Keratinocyte (primary cell): ENCODE measurements around the gene CD164L2. TPM values are rescaled to one million over a fixed set of nuclear protein-coding genes. Genes with fewer than 3 reads are reported as not detected.
A peak's percentile ranks its signal among the peaks of the same experiment; 100 is the strongest.

ENCODE experiments used
- DNase-seq: peaks from one replicate; pipeline ENCODE4 v3.0.0-alpha.2; 2011; ENCODE audit warnings: low read depth, missing footprints, low spot score
- FAIRE-seq: peaks from 2 replicates; lab custom pipeline; 2011; peaks lifted over from hg19 to GRCh38; lab: Jason Lieb, UNC
- H2AFZ ChIP-seq: 2 replicates; pipeline ENCODE4 v1.6.0; 2012; ENCODE audit warnings: low read length, control low read depth, inconsistent platforms; ENCODE audit not compliant: control insufficient read depth
- H3K27ac ChIP-seq: 2 replicates; pipeline ENCODE4 v1.5.1; 2011; ENCODE audit warnings: low read length; ENCODE audit not compliant: control insufficient read depth, insufficient read depth
- H3K27me3 ChIP-seq: 3 replicates; pipeline ENCODE4 v1.6.0; 2011; ENCODE audit warnings: low read length; ENCODE audit not compliant: control insufficient read depth, insufficient read depth; ENCODE audit errors: extremely low read depth
- H3K36me3 ChIP-seq, 2 experiments: 2 replicates in 1 of 2; 3 replicates in 1 of 2; pipeline ENCODE4 v1.5.1; 2011; ENCODE audit warnings: low read length in 2 of 2, mild to moderate bottlenecking in 1 of 2; ENCODE audit not compliant: control insufficient read depth in 2 of 2, insufficient read depth in 2 of 2; ENCODE audit errors: extremely low read depth in 1 of 2
- H3K4me1 ChIP-seq: 3 replicates; pipeline ENCODE4 v1.5.1; 2011; ENCODE audit warnings: low read length; ENCODE audit not compliant: control insufficient read depth, insufficient read depth; ENCODE audit errors: extremely low read depth
- H3K4me2 ChIP-seq: 3 replicates; pipeline ENCODE4 v1.6.0; 2011; ENCODE audit warnings: low read depth, low read length; ENCODE audit not compliant: control insufficient read depth, insufficient read depth; ENCODE audit errors: extremely low read depth
- H3K4me3 ChIP-seq, 3 experiments: fragments of 200-600 bp in 1 of 3; sonication (generic) in 1 of 3; 2 replicates in 2 of 3; 3 replicates in 1 of 3; pipeline ENCODE4 v1.5.1; 2011 to 2016; ENCODE audit warnings: low read length in 3 of 3, mild to moderate bottlenecking in 3 of 3, control low read depth in 2 of 3, inconsistent platforms in 1 of 3, low read depth in 1 of 3, mixed read lengths in 1 of 3, mixed run types in 1 of 3, moderate library complexity in 1 of 3; ENCODE audit not compliant: control insufficient read depth in 2 of 3, insufficient read depth in 2 of 3; ENCODE audit errors: extremely low read depth in 1 of 3
- H3K79me2 ChIP-seq: 2 replicates; pipeline ENCODE4 v1.6.0; 2012; ENCODE audit warnings: low read length; ENCODE audit not compliant: control insufficient read depth, insufficient read depth
- H3K9ac ChIP-seq: 3 replicates; pipeline ENCODE4 v1.6.0; 2011; ENCODE audit warnings: low read length; ENCODE audit not compliant: control insufficient read depth, insufficient read depth; ENCODE audit errors: extremely low read depth
- H3K9me1 ChIP-seq: 3 replicates; pipeline ENCODE4 v1.6.0; 2011; ENCODE audit warnings: low read length; ENCODE audit not compliant: control insufficient read depth, insufficient read depth; ENCODE audit errors: extremely low read depth
- H3K9me3 ChIP-seq: 2 replicates; pipeline ENCODE4 v1.5.1; 2012; ENCODE audit warnings: low read depth, low read length; ENCODE audit not compliant: control insufficient read depth
- H4K20me1 ChIP-seq: 3 replicates; pipeline ENCODE4 v1.6.0; 2011; ENCODE audit warnings: low read length; ENCODE audit not compliant: control insufficient read depth, insufficient read depth; ENCODE audit errors: extremely low read depth
- CTCF ChIP-seq, 3 experiments: IDR thresholded peaks in 1 of 3; conservative IDR thresholded peaks in 1 of 3; optimal IDR thresholded peaks in 1 of 3; 2 replicates in 2 of 3; 3 replicates in 1 of 3; pipeline versions ENCODE3 to v1.5.1; 2011; ENCODE audit warnings: low read length in 3 of 3, mild to moderate bottlenecking in 3 of 3, moderate library complexity in 2 of 3, control low read depth in 1 of 3, inconsistent platforms in 1 of 3; ENCODE audit not compliant: insufficient read depth in 2 of 3; ENCODE audit errors: extremely low read depth in 1 of 3
- EZH2 ChIP-seq: IDR thresholded peaks from one replicate; pipeline ENCODE4 v1.6.1; 2012; ENCODE audit warnings: inconsistent platforms, mild to moderate bottlenecking, low read length, moderate library complexity
- dilution Hi-C: fragments of 300-500 bp; cut with MboI; formaldehyde crosslinking; loops from one replicate; pipeline ENCODE4 v1.7.0; 2020; ENCODE audit warnings: low sequenced_read_pairs; ENCODE audit not compliant: extremely low pct_ligation_motif_present
- polyA plus RNA-seq, 5 experiments: library from polyadenylated mRNA; depleted of rRNA in 3 of 5; stranded (reverse) in 3 of 5; stranded (forward) in 1 of 5; unstranded in 1 of 5; fragments of >200 nt; gene quantifications; 1 replicate in 1 of 5; 2 replicates in 3 of 5; 3 replicates in 1 of 5; pipeline versions ENCODE4 v1.2.1 to v1.2.3, GENCODE V29; 2011 to 2012; ENCODE audit warnings: missing spikeins in 2 of 5, low read depth in 1 of 5, low replicate concordance in 1 of 5

The CD164L2 gene
- polyA plus RNA-seq, 1 donor (not counting 4 experiments of a cell fraction or from before 2014, with no cell fraction given) = 2.7 TPM

GRCh38 chr1:27400963-27401341 is 17.8 kb upstream of the CD164L2 start:
- Histone ChIP-seq H3K4me1 (peaks cover 39% of the 10 kb centered on the region), H3K27ac (no peak overlapping the region), H3K79me2 (no peaks in the 10 kb centered on the region), H3K9me1 (no peaks in the 10 kb centered on the region), H2AFZ (no peak overlapping the region), H3K36me3 (peaks cover 0 to 5% of the 10 kb centered on the region in 2 experiments), H3K27me3 (no peaks in the 10 kb centered on the region), H3K4me2 (no peak overlapping the region), H4K20me1 (no peaks in the 10 kb centered on the region), H3K9me3 (no peaks in the 10 kb centered on the region), H3K9ac (no peak overlapping the region), H3K4me3 (no peak overlapping the region)
- no peak for TF ChIP-seq CTCF (optimal IDR thresholded peaks at IDR 0.05 in 1 of 3, IDR thresholded peaks at IDR 0.05 in 1 of 3, conservative IDR thresholded peaks at IDR 0.05 in 1 of 3; ENCODE audit: extremely low read depth in 1 of 3, insufficient read depth in 2 of 3, low read length in 3 of 3)
- no peak for TF ChIP-seq EZH2
- dilution Hi-C loops = loop anchor here (25.0 kb wide), 1 partner anchor 186 kb away; no protein-coding TSS in a partner anchor
- DNase-seq = no peak
- FAIRE-seq = no peak

- FAIRE-seq (peak; percentile 23), DNase-seq (no peak)
- Histone ChIP-seq H3K27ac (no peak overlapping the region), H3K4me2 (no peak overlapping the region), H2AFZ (no peak overlapping the region), H3K4me3 (no peak overlapping the region), H3K27me3 (no peaks in the 10 kb centered on the region), H3K36me3 (peaks cover 0 to 5% of the 10 kb centered on the region in 2 experiments), H3K79me2 (no peaks in the 10 kb centered on the region), H3K4me1 (peaks cover 33% of the 10 kb centered on the region), H3K9me1 (no peaks in the 10 kb centered on the region), H3K9me3 (no peaks in the 10 kb centered on the region), H4K20me1 (no peaks in the 10 kb centered on the region), H3K9ac (no peak overlapping the region)
- dilution Hi-C loops = loop anchor here (25.0 kb wide), 1 partner anchor 187 kb away; no protein-coding TSS in a partner anchor
- TF ChIP-seq EZH2 (no peak), CTCF (optimal IDR thresholded peaks at IDR 0.05 in 1 of 3, IDR thresholded peaks at IDR 0.05 in 1 of 3, conservative IDR thresholded peaks at IDR 0.05 in 1 of 3; ENCODE audit: extremely low read depth in 1 of 3, insufficient read depth in 2 of 3, low read length in 3 of 3) (no peak)
These were observed 17.2 kb upstream of the CD164L2 start for GRCh38 chr1:27400082-27400962.
